GM23338 (cell line): ENCODE measurements around the gene RASIP1. TPM values are rescaled to one million over a fixed set of nuclear protein-coding genes. Genes with fewer than 3 reads are reported as not detected.

Experiments
- ATAC-seq: fragments of 200-7000 bp; cut with Tn5 transposase; 3 replicates; pipeline ENCODE4 v1.9.1; 2020
- DNase-seq: peaks from one replicate; pipeline ENCODE4 v3.0.0-alpha.2; 2015; ENCODE audit warnings: low spot score
- H2AFZ ChIP-seq: fragments of 200-600 bp; sonication (generic); 2 replicates; pipeline ENCODE4 v1.8.0; 2016; ENCODE audit warnings: antibody characterized with exemption, mild to moderate bottlenecking, moderate library complexity
- H3F3A ChIP-seq: fragments of 200-600 bp; sonication (generic); replicated peaks from 2 replicates; pipeline ENCODE4 v1.8.0; 2017; ENCODE audit warnings: antibody characterized with exemption, mixed run types, low read depth
- H3K27ac ChIP-seq: fragments of 200-600 bp; sonication (generic); 2 replicates; pipeline ENCODE4 v1.6.1; 2016; ENCODE audit warnings: low read depth
- H3K27me3 ChIP-seq: fragments of 200-600 bp; sonication (generic); 2 replicates; pipeline ENCODE4 v1.8.0; 2016; ENCODE audit warnings: mild to moderate bottlenecking, mixed run types, moderate library complexity; ENCODE audit not compliant: insufficient read depth
- H3K36me3 ChIP-seq: fragments of 200-600 bp; sonication (generic); 2 replicates; pipeline ENCODE4 v1.8.0; 2016; ENCODE audit warnings: mild to moderate bottlenecking; ENCODE audit not compliant: insufficient read depth
- H3K4me1 ChIP-seq: fragments of 200-600 bp; sonication (generic); 2 replicates; pipeline ENCODE4 v1.8.0; 2016; ENCODE audit warnings: mild to moderate bottlenecking, moderate library complexity; ENCODE audit not compliant: insufficient read depth
- H3K4me2 ChIP-seq: fragments of 200-600 bp; sonication (generic); 2 replicates; pipeline ENCODE4 v1.7.1; 2017; ENCODE audit warnings: mixed run types
- H3K4me3 ChIP-seq: fragments of 200-600 bp; sonication (generic); 2 replicates; pipeline ENCODE4 v1.6.1; 2016; ENCODE audit warnings: mixed run types
- H3K79me2 ChIP-seq: fragments of 200-600 bp; sonication (generic); replicated peaks from 2 replicates; pipeline ENCODE4 v1.8.0; 2017; ENCODE audit warnings: mild to moderate bottlenecking; ENCODE audit not compliant: insufficient read depth
- H3K9me2 ChIP-seq: fragments of 200-600 bp; sonication (generic); 2 replicates; pipeline ENCODE4 v1.8.0; 2017; ENCODE audit not compliant: insufficient read depth
- H4K20me1 ChIP-seq: fragments of 200-600 bp; sonication (generic); replicated peaks from 2 replicates; pipeline ENCODE4 v1.8.0; 2017; ENCODE audit warnings: mild to moderate bottlenecking; ENCODE audit not compliant: insufficient read depth
- H3K27ac Mint-ChIP-seq: 2 replicates; pipeline ENCODE4 v1.8.0; 2020; ENCODE audit warnings: inconsistent platforms, mild to moderate bottlenecking, moderate library complexity, mixed read lengths
- H3K27me3 Mint-ChIP-seq: 3 replicates; pipeline ENCODE4 v1.8.0; 2022; ENCODE audit warnings: low read depth, mild to moderate bottlenecking, moderate library complexity, mixed read lengths, inconsistent platforms; ENCODE audit not compliant: insufficient read depth, poor library complexity
- H3K36me3 Mint-ChIP-seq: 3 replicates; pipeline ENCODE4 v1.8.0; 2021; ENCODE audit warnings: low read depth, mild to moderate bottlenecking, inconsistent platforms, moderate library complexity, mixed read lengths
- H3K4me1 Mint-ChIP-seq: 3 replicates; pipeline ENCODE4 v1.8.0; 2020; ENCODE audit warnings: mild to moderate bottlenecking, inconsistent platforms, mixed read lengths
- H3K4me3 Mint-ChIP-seq: 3 replicates; pipeline ENCODE4 v1.8.0; 2021; ENCODE audit warnings: moderate library complexity, mild to moderate bottlenecking, inconsistent platforms, mixed read lengths
- H3K9me3 Mint-ChIP-seq: 3 replicates; pipeline ENCODE4 v1.8.0; 2020; ENCODE audit warnings: moderate library complexity, mild to moderate bottlenecking, inconsistent platforms, mixed read lengths
- CTCF ChIP-seq, 2 experiments: fragments of 200-600 bp in 1 of 2; sonication (generic) in 1 of 2; conservative IDR thresholded peaks; 2 replicates each; pipeline versions ENCODE4 v1.5.1 to v1.6.1; 2016 to 2017; ENCODE audit warnings: antibody characterized with exemption in 2 of 2, low read depth in 2 of 2, mild to moderate bottlenecking in 2 of 2, moderate library complexity in 1 of 2
- ETS1 ChIP-seq: IDR thresholded peaks from 2 replicates; pipeline ENCODE4 v1.6.1; 2016; ENCODE audit warnings: antibody characterized with exemption
- EZH2 ChIP-seq: fragments of 200-600 bp; sonication (generic); IDR thresholded peaks from one replicate; pipeline ENCODE4 v1.8.0; 2017; ENCODE audit warnings: antibody characterized with exemption, mild to moderate bottlenecking, low read depth; ENCODE audit not compliant: unreplicated experiment
- EZH2phosphoT487 ChIP-seq: fragments of 200-600 bp; sonication (generic); IDR thresholded peaks from one replicate; pipeline ENCODE4 v1.8.1; 2018; ENCODE audit warnings: antibody characterized with exemption; ENCODE audit not compliant: unreplicated experiment
- JUNB ChIP-seq: IDR thresholded peaks from one replicate; pipeline ENCODE4 v1.6.1; 2016; ENCODE audit warnings: antibody characterized with exemption; ENCODE audit not compliant: unreplicated experiment
- NANOG ChIP-seq: IDR thresholded peaks from 2 replicates; pipeline ENCODE4 v1.6.1; 2016; ENCODE audit warnings: antibody characterized with exemption, borderline replicate concordance
- POLR2AphosphoS5 ChIP-seq: IDR thresholded peaks from 2 replicates; pipeline ENCODE4 v1.6.1; 2016; ENCODE audit warnings: antibody characterized with exemption, low read depth
- ZNF114 ChIP-seq: fragments of 250-450 bp; sonication (Bioruptor Pico); IDR thresholded peaks from 2 replicates; pipeline ENCODE4 v1.5.0; 2020; ENCODE audit warnings: mild to moderate bottlenecking, moderate library complexity
- ZNF331 ChIP-seq: fragments of 250-450 bp; sonication (Bioruptor Pico); IDR thresholded peaks from 2 replicates; pipeline ENCODE4 v1.5.0; 2020; ENCODE audit warnings: low read depth, mild to moderate bottlenecking, moderate library complexity
- ZNF462 ChIP-seq: fragments of 250-450 bp; sonication (Bioruptor Pico); IDR thresholded peaks from 2 replicates; pipeline ENCODE4 v1.5.0; 2020; ENCODE audit warnings: mild to moderate bottlenecking, moderate library complexity
- polyA plus RNA-seq: library from polyadenylated mRNA; unstranded; fragments of >200 nt; fragmentation: Nextera tagmentation; extraction: Ambion mirVana; gene quantifications from 2 replicates; pipeline ENCODE4 v1.2.1, GENCODE V29; 2016
- total RNA-seq: library from RNA; depleted of rRNA; stranded (reverse); fragments of >200 nt; shearing (Covaris generic); gene quantifications from 2 replicates; pipeline ENCODE4 v1.2.3, GENCODE V29; 2014

The RASIP1 gene
- total and polyA plus RNA-seq, 2 experiments from 2014 or later: 9.2 to 14.8 TPM

GRCh38 chr19:48689449-48689848, 51.0 kb downstream of the RASIP1 start:
- Histone ChIP-seq H4K20me1 (no peaks in the 10 kb centered on the region), H3K27ac (no peak overlapping the region), H3K36me3 (no peaks in the 10 kb centered on the region), H3F3A (no peaks in the 10 kb centered on the region), H2AFZ (no peak overlapping the region), H3K4me1 (no peaks in the 10 kb centered on the region), H3K4me2 (no peak overlapping the region), H3K9me2 (no peaks in the 10 kb centered on the region), H3K27me3 (no peaks in the 10 kb centered on the region), H3K79me2 (no peaks in the 10 kb centered on the region), H3K4me3 (no peak overlapping the region)
- no peak for TF ChIP-seq EZH2
- no peak for TF ChIP-seq ZNF331 (CRISPR knock-in tag)
- no peak for TF ChIP-seq ZNF462
- no peak for TF ChIP-seq EZH2phosphoT487
- DNase-seq (no peak), ATAC-seq (no peak)
- peaks cover 8% of the 10 kb centered on the region for H3K27me3 Mint-ChIP-seq
- H3K9me3 Mint-ChIP-seq: peaks cover under 1% of the 10 kb centered on the region; the same call in 1 of the 3 replicates
- no peak overlapping the region for H3K27ac Mint-ChIP-seq
- no peaks in the 10 kb centered on the region for H3K36me3 Mint-ChIP-seq
- H3K4me1 Mint-ChIP-seq: peaks cover under 1% of the 10 kb centered on the region; the same call in 1 of the 3 replicates
- H3K4me3 Mint-ChIP-seq: no peak overlapping the region

GRCh38 chr19:48687776-48688175, 52.6 kb downstream of the RASIP1 start:
- Histone ChIP-seq H3K27me3 (no peaks in the 10 kb centered on the region), H3K36me3 (no peaks in the 10 kb centered on the region), H3K79me2 (no peaks in the 10 kb centered on the region), H3F3A (no peaks in the 10 kb centered on the region), H2AFZ (no peak overlapping the region), H3K27ac (no peak overlapping the region), H3K4me2 (no peak overlapping the region), H3K4me1 (no peaks in the 10 kb centered on the region), H3K4me3 (no peak overlapping the region), H3K9me2 (no peaks in the 10 kb centered on the region), H4K20me1 (no peaks in the 10 kb centered on the region)
- H3K4me3 Mint-ChIP-seq: no peak overlapping the region
- H3K4me1 Mint-ChIP-seq: no peaks in the 10 kb centered on the region
- no peak overlapping the region for H3K27ac Mint-ChIP-seq
- H3K36me3 Mint-ChIP-seq: no peaks in the 10 kb centered on the region
- H3K27me3 Mint-ChIP-seq: peaks cover 8% of the 10 kb centered on the region
- ATAC-seq: no peak
- no peaks in the 10 kb centered on the region; the same call in 2 of the 3 replicates for H3K9me3 Mint-ChIP-seq
- DNase-seq: no peak
- no peak for TF ChIP-seq CTCF (conservative IDR thresholded peaks at IDR 0.05; ENCODE audit: low read depth in 2 of 2)
- no peak for TF ChIP-seq POLR2AphosphoS5
- no peak for TF ChIP-seq NANOG
- TF ChIP-seq JUNB: no peak
- TF ChIP-seq ZNF114 (CRISPR knock-in tag): no peak
- no peak for TF ChIP-seq ETS1
